ENCODE results near the gene XRCC5. TPM values are rescaled to one million over a fixed set of nuclear protein-coding genes. Genes with fewer than 3 reads are reported as not detected.

XRCC5 gene
- polyA plus RNA-seq, 1 donor (not counting 4 experiments of a cell fraction or from before 2014, with no cell fraction given), result 521 TPM

DNA sequence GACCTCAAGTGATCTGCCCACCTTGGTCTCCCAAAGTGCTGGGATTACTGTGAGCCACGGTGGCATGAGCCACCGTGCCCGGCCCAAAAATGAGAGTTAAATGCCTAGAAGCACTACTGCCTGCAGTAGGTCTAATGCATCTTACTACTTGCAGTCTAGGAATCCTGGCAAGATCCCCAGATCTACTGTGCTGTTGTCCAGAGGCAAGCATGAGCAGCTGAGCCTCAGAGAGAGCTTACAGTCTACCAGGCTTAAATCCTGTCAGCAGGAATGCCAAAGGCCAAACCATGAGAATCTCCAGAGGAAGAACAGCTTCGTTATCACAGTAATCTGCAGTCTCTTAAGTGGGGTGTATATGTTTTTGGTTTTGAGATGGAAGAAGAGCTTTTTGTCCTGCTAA, 54.4 kb downstream of the XRCC5 start:
- DNase-seq (ENCODE audit: low read depth, low spot score) (no peak), FAIRE-seq (no peak)
- H3K79me2 ChIP-seq (ENCODE audit: control insufficient read depth, insufficient read depth, low read length), result peaks cover 11% of the 10 kb centered on the region
- no peaks in the 10 kb centered on the region for H3K4me1 ChIP-seq (ENCODE audit: control insufficient read depth, extremely low read depth, insufficient read depth, low read length)
- H3K36me3 ChIP-seq (ENCODE audit: control insufficient read depth in 2 of 2, extremely low read depth in 1 of 2, insufficient read depth in 2 of 2, low read length in 2 of 2), result peaks cover 23 to 49% of the 10 kb centered on the region in 2 experiments
- no peaks in the 10 kb centered on the region for H4K20me1 ChIP-seq (ENCODE audit: control insufficient read depth, extremely low read depth, insufficient read depth, low read length)
- dilution Hi-C loops (cut with MboI; ENCODE audit: extremely low pct_ligation_motif_present, low sequenced_read_pairs), result no loop called here
- H3K9ac ChIP-seq (ENCODE audit: control insufficient read depth, extremely low read depth, insufficient read depth, low read length), result no peak overlapping the region
- no peaks in the 10 kb centered on the region for H3K9me3 ChIP-seq (ENCODE audit: control insufficient read depth, low read depth, low read length)
- no peaks in the 10 kb centered on the region for H3K9me1 ChIP-seq (ENCODE audit: control insufficient read depth, extremely low read depth, insufficient read depth, low read length)
- H3K27me3 ChIP-seq (ENCODE audit: control insufficient read depth, extremely low read depth, insufficient read depth, low read length), result no peaks in the 10 kb centered on the region
- no peak overlapping the region for H3K4me3 ChIP-seq (ENCODE audit: control insufficient read depth in 2 of 3, extremely low read depth in 1 of 3, insufficient read depth in 2 of 3, low read depth in 1 of 3, low read length in 3 of 3)
- no peak for TF ChIP-seq EZH2 (IDR thresholded peaks at IDR 0.05; ENCODE audit: low read length)
- TF ChIP-seq, protein P1, sequence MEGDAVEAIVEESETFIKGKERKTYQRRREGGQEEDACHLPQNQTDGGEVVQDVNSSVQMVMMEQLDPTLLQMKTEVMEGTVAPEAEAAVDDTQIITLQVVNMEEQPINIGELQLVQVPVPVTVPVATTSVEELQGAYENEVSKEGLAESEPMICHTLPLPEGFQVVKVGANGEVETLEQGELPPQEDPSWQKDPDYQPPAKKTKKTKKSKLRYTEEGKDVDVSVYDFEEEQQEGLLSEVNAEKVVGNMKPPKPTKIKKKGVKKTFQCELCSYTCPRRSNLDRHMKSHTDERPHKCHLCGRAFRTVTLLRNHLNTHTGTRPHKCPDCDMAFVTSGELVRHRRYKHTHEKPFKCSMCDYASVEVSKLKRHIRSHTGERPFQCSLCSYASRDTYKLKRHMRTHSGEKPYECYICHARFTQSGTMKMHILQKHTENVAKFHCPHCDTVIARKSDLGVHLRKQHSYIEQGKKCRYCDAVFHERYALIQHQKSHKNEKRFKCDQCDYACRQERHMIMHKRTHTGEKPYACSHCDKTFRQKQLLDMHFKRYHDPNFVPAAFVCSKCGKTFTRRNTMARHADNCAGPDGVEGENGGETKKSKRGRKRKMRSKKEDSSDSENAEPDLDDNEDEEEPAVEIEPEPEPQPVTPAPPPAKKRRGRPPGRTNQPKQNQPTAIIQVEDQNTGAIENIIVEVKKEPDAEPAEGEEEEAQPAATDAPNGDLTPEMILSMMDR (optimal IDR thresholded peaks at IDR 0.05 in 1 of 3, IDR thresholded peaks at IDR 0.05 in 1 of 3, conservative IDR thresholded peaks at IDR 0.05 in 1 of 3; ENCODE audit: extremely low read depth in 1 of 3, insufficient read depth in 2 of 3, low read length in 3 of 3), result no peak
- no peak overlapping the region for H2AFZ ChIP-seq (ENCODE audit: control insufficient read depth, low read length)
- H3K27ac ChIP-seq (ENCODE audit: control insufficient read depth, insufficient read depth, low read length), result no peak overlapping the region
- H3K4me2 ChIP-seq (ENCODE audit: control insufficient read depth, extremely low read depth, insufficient read depth, low read depth, low read length), result no peak overlapping the region

DNA sequence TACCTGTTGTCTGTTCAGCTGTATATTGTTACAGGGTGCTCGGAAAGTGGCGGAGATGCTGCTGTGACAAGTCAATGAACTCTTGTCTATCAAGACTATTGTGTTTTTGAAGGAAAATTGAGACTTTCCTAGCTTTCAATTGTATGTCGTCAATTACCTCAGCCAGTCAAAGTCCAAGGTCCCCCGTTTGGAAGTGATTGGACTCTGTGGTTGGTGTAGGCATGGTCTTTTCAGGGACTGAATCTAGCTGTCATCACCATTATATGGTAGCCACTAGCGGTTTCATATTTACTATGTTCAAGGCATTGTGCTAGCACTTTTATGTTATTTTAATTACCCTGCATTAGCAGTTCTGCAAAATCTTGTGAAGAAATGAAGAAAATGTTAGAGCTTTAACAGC, 54.9 kb downstream of the XRCC5 start:
- Histone ChIP-seq H3K9me1 (ENCODE audit: control insufficient read depth, extremely low read depth, insufficient read depth, low read length) (no peaks in the 10 kb centered on the region), H3K79me2 (ENCODE audit: control insufficient read depth, insufficient read depth, low read length) (peaks cover 10% of the 10 kb centered on the region), H3K36me3 (ENCODE audit: control insufficient read depth in 2 of 2, extremely low read depth in 1 of 2, insufficient read depth in 2 of 2, low read length in 2 of 2) (peaks cover 25 to 55% of the 10 kb centered on the region in 2 experiments), H3K4me3 (ENCODE audit: control insufficient read depth in 2 of 3, extremely low read depth in 1 of 3, insufficient read depth in 2 of 3, low read depth in 1 of 3, low read length in 3 of 3) (no peak overlapping the region), H3K27me3 (ENCODE audit: control insufficient read depth, extremely low read depth, insufficient read depth, low read length) (no peaks in the 10 kb centered on the region), H3K27ac (ENCODE audit: control insufficient read depth, insufficient read depth, low read length) (no peak overlapping the region), H3K9ac (ENCODE audit: control insufficient read depth, extremely low read depth, insufficient read depth, low read length) (no peak overlapping the region), H4K20me1 (ENCODE audit: control insufficient read depth, extremely low read depth, insufficient read depth, low read length) (no peaks in the 10 kb centered on the region), H3K4me1 (ENCODE audit: control insufficient read depth, extremely low read depth, insufficient read depth, low read length) (no peaks in the 10 kb centered on the region), H3K4me2 (ENCODE audit: control insufficient read depth, extremely low read depth, insufficient read depth, low read depth, low read length) (no peak overlapping the region), H2AFZ (ENCODE audit: control insufficient read depth, low read length) (no peak overlapping the region), H3K9me3 (ENCODE audit: control insufficient read depth, low read depth, low read length) (no peaks in the 10 kb centered on the region)
- DNase-seq (ENCODE audit: low read depth, low spot score), result no peak
- dilution Hi-C loops (cut with MboI; ENCODE audit: extremely low pct_ligation_motif_present, low sequenced_read_pairs), result no loop called here
- FAIRE-seq, result no peak
- TF ChIP-seq EZH2 (IDR thresholded peaks at IDR 0.05; ENCODE audit: low read length), result no peak
- TF ChIP-seq, protein P1 (optimal IDR thresholded peaks at IDR 0.05 in 1 of 3, IDR thresholded peaks at IDR 0.05 in 1 of 3, conservative IDR thresholded peaks at IDR 0.05 in 1 of 3; ENCODE audit: extremely low read depth in 1 of 3, insufficient read depth in 2 of 3, low read length in 3 of 3), result no peak
